GM12891 (cell line): Measurements from ENCODE around the gene PICALM.

ENCODE experiments used
- PAX5 ChIP-seq: IDR thresholded peaks from 2 replicates; pipeline ENCODE4 v1.6.1; 2011; ENCODE audit warnings: low read length, moderate library complexity, mild to moderate bottlenecking; ENCODE audit not compliant: insufficient read depth, severe bottlenecking
- POLR2A ChIP-seq: IDR thresholded peaks from 2 replicates; pipeline ENCODE4 v1.6.1; 2011; ENCODE audit warnings: low read depth, low read length, control low read depth
- POLR2AphosphoS5 ChIP-seq: IDR thresholded peaks from 2 replicates; pipeline ENCODE4 v1.6.1; 2011; ENCODE audit warnings: low read depth, low read length, control low read depth
- SPI1 ChIP-seq: IDR thresholded peaks from 2 replicates; pipeline ENCODE4 v1.6.1; 2011; ENCODE audit warnings: low read depth, low read length, control low read depth
- TAF1 ChIP-seq: IDR thresholded peaks from 2 replicates; pipeline ENCODE4 v1.6.1; 2011; ENCODE audit warnings: low read depth, low read length, control low read depth

GRCh38 chr11:86043765-86044503 lies 24.9 kb downstream of the PICALM start:
- TF ChIP-seq TAF1 (no peak), POLR2A (no peak), POLR2AphosphoS5 (no peak), SPI1 (no peak), PAX5 (no peak)
